Keratinocyte (primary cell): ENCODE results near the gene FBRSL1. TPM values are rescaled to one million over a fixed set of nuclear protein-coding genes. Genes with fewer than 3 reads are reported as not detected.

Source experiments
- DNase-seq: peaks from one replicate; pipeline ENCODE4 v3.0.0-alpha.2; 2011; ENCODE audit warnings: low read depth, missing footprints, low spot score
- FAIRE-seq: peaks from 2 replicates; lab custom pipeline; 2011; peaks lifted over from hg19 to GRCh38; lab: Jason Lieb, UNC
- H2AFZ ChIP-seq: 2 replicates; pipeline ENCODE4 v1.6.0; 2012; ENCODE audit warnings: low read length, control low read depth, inconsistent platforms; ENCODE audit not compliant: control insufficient read depth
- H3K27ac ChIP-seq: 2 replicates; pipeline ENCODE4 v1.5.1; 2011; ENCODE audit warnings: low read length; ENCODE audit not compliant: control insufficient read depth, insufficient read depth
- H3K27me3 ChIP-seq: 3 replicates; pipeline ENCODE4 v1.6.0; 2011; ENCODE audit warnings: low read length; ENCODE audit not compliant: control insufficient read depth, insufficient read depth; ENCODE audit errors: extremely low read depth
- H3K36me3 ChIP-seq, 2 experiments: 2 replicates in 1 of 2; 3 replicates in 1 of 2; pipeline ENCODE4 v1.5.1; 2011; ENCODE audit warnings: low read length in 2 of 2, mild to moderate bottlenecking in 1 of 2; ENCODE audit not compliant: control insufficient read depth in 2 of 2, insufficient read depth in 2 of 2; ENCODE audit errors: extremely low read depth in 1 of 2
- H3K4me1 ChIP-seq: 3 replicates; pipeline ENCODE4 v1.5.1; 2011; ENCODE audit warnings: low read length; ENCODE audit not compliant: control insufficient read depth, insufficient read depth; ENCODE audit errors: extremely low read depth
- H3K4me2 ChIP-seq: 3 replicates; pipeline ENCODE4 v1.6.0; 2011; ENCODE audit warnings: low read depth, low read length; ENCODE audit not compliant: control insufficient read depth, insufficient read depth; ENCODE audit errors: extremely low read depth
- H3K4me3 ChIP-seq, 3 experiments: fragments of 200-600 bp in 1 of 3; sonication (generic) in 1 of 3; 2 replicates in 2 of 3; 3 replicates in 1 of 3; pipeline ENCODE4 v1.5.1; 2011 to 2016; ENCODE audit warnings: low read length in 3 of 3, mild to moderate bottlenecking in 3 of 3, control low read depth in 2 of 3, inconsistent platforms in 1 of 3, low read depth in 1 of 3, mixed read lengths in 1 of 3, mixed run types in 1 of 3, moderate library complexity in 1 of 3; ENCODE audit not compliant: control insufficient read depth in 2 of 3, insufficient read depth in 2 of 3; ENCODE audit errors: extremely low read depth in 1 of 3
- H3K79me2 ChIP-seq: 2 replicates; pipeline ENCODE4 v1.6.0; 2012; ENCODE audit warnings: low read length; ENCODE audit not compliant: control insufficient read depth, insufficient read depth
- H3K9ac ChIP-seq: 3 replicates; pipeline ENCODE4 v1.6.0; 2011; ENCODE audit warnings: low read length; ENCODE audit not compliant: control insufficient read depth, insufficient read depth; ENCODE audit errors: extremely low read depth
- H3K9me1 ChIP-seq: 3 replicates; pipeline ENCODE4 v1.6.0; 2011; ENCODE audit warnings: low read length; ENCODE audit not compliant: control insufficient read depth, insufficient read depth; ENCODE audit errors: extremely low read depth
- H3K9me3 ChIP-seq: 2 replicates; pipeline ENCODE4 v1.5.1; 2012; ENCODE audit warnings: low read depth, low read length; ENCODE audit not compliant: control insufficient read depth
- H4K20me1 ChIP-seq: 3 replicates; pipeline ENCODE4 v1.6.0; 2011; ENCODE audit warnings: low read length; ENCODE audit not compliant: control insufficient read depth, insufficient read depth; ENCODE audit errors: extremely low read depth
- EZH2 ChIP-seq: IDR thresholded peaks from one replicate; pipeline ENCODE4 v1.6.1; 2012; ENCODE audit warnings: inconsistent platforms, mild to moderate bottlenecking, low read length, moderate library complexity
- dilution Hi-C: fragments of 300-500 bp; cut with MboI; formaldehyde crosslinking; loops from one replicate; pipeline ENCODE4 v1.7.0; 2020; ENCODE audit warnings: low sequenced_read_pairs; ENCODE audit not compliant: extremely low pct_ligation_motif_present
- polyA plus RNA-seq, 5 experiments: library from polyadenylated mRNA; depleted of rRNA in 3 of 5; stranded (reverse) in 3 of 5; stranded (forward) in 1 of 5; unstranded in 1 of 5; fragments of >200 nt; gene quantifications; 1 replicate in 1 of 5; 2 replicates in 3 of 5; 3 replicates in 1 of 5; pipeline versions ENCODE4 v1.2.1 to v1.2.3, GENCODE V29; 2011 to 2012; ENCODE audit warnings: missing spikeins in 2 of 5, low read depth in 1 of 5, low replicate concordance in 1 of 5
- TF ChIP-seq, protein P1 (sequence below), 3 experiments: IDR thresholded peaks in 1 of 3; conservative IDR thresholded peaks in 1 of 3; optimal IDR thresholded peaks in 1 of 3; 2 replicates in 2 of 3; 3 replicates in 1 of 3; pipeline versions ENCODE3 to v1.5.1; 2011; ENCODE audit warnings: low read length in 3 of 3, mild to moderate bottlenecking in 3 of 3, moderate library complexity in 2 of 3, control low read depth in 1 of 3, inconsistent platforms in 1 of 3; ENCODE audit not compliant: insufficient read depth in 2 of 3; ENCODE audit errors: extremely low read depth in 1 of 3

FBRSL1 gene
- polyA plus RNA-seq, 1 donor (not counting 4 experiments of a cell fraction or from before 2014, with no cell fraction given): 0.89 TPM

DNA sequence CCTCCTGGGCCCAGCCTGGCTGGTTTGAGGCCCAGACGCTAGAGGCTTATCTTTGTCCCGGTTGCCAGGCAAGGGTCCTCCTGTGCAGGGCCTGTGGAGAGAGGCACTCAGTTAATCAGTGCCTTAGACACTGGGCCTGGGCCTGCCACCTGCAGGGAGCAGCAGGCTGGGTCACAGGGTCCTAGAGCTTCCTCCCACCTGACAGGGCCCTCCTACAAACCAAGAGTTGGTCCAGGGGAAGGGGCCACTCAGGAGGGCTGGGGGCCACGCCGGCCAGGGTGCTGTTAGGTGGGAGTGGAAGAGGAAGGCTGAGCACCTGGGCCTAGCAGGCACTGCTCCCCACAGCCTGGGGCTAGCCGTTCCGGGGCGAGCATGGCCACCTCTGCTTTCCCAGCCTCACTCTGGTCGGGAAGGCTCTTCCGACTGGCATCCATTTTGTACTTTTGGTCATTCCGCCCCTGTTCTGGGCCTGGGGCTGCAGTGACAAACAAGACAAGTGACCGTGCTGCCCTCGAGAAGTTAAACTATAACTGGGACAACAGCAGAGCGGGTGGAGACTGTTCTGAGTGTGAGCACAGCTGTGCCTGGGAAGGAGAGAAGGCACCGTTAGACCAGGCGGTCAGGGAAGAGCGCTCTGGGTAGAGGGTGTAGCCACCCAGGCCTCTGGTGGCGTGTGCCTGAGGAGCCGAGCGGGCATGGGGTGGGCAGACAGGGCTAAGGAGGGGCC is 27.2 kb downstream of the FBRSL1 start:
- H3K4me1 ChIP-seq: peaks cover 13% of the 10 kb centered on the region
- no peak for TF ChIP-seq EZH2
- TF ChIP-seq, protein P1, sequence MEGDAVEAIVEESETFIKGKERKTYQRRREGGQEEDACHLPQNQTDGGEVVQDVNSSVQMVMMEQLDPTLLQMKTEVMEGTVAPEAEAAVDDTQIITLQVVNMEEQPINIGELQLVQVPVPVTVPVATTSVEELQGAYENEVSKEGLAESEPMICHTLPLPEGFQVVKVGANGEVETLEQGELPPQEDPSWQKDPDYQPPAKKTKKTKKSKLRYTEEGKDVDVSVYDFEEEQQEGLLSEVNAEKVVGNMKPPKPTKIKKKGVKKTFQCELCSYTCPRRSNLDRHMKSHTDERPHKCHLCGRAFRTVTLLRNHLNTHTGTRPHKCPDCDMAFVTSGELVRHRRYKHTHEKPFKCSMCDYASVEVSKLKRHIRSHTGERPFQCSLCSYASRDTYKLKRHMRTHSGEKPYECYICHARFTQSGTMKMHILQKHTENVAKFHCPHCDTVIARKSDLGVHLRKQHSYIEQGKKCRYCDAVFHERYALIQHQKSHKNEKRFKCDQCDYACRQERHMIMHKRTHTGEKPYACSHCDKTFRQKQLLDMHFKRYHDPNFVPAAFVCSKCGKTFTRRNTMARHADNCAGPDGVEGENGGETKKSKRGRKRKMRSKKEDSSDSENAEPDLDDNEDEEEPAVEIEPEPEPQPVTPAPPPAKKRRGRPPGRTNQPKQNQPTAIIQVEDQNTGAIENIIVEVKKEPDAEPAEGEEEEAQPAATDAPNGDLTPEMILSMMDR (optimal IDR thresholded peaks at IDR 0.05 in 1 of 3, IDR thresholded peaks at IDR 0.05 in 1 of 3, conservative IDR thresholded peaks at IDR 0.05 in 1 of 3; ENCODE audit: extremely low read depth in 1 of 3, insufficient read depth in 2 of 3, low read length in 3 of 3): no peak
- peaks cover 12% of the 10 kb centered on the region for H4K20me1 ChIP-seq
- FAIRE-seq (no peak), DNase-seq (no peak)
- no peak overlapping the region for H2AFZ ChIP-seq
- H3K27ac ChIP-seq: no peak overlapping the region
- H3K4me2 ChIP-seq: no peak overlapping the region
- peaks cover 8% of the 10 kb centered on the region for H3K9me3 ChIP-seq
- no peaks in the 10 kb centered on the region for H3K9me1 ChIP-seq
- dilution Hi-C loops: no loop called here
- no peak overlapping the region for H3K9ac ChIP-seq
- peaks cover 0 to 6% of the 10 kb centered on the region in 2 experiments for H3K36me3 ChIP-seq
- H3K27me3 ChIP-seq: no peaks in the 10 kb centered on the region
- H3K79me2 ChIP-seq: no peaks in the 10 kb centered on the region
- no peak overlapping the region for H3K4me3 ChIP-seq

DNA sequence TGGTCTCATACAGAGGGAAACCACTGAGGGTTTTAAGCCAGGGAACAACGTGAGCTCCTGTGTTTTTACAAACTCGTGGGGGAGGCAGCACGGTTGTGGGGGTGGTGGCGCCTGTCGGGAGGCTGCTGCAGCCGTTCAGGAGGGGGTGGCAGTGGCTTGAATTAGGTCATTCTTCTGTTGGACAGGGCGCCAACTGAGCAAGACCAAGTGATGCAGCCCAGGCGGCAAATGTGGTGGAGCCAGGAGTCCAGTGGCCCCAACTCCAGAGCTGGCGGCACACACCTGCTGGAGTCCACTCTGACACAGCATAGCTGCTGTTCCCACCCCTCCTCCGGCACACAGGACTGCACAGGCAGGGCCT is 27.8 kb downstream of the FBRSL1 start:
- H3K27me3 ChIP-seq: no peaks in the 10 kb centered on the region
- no peak overlapping the region for H3K27ac ChIP-seq
- H3K4me3 ChIP-seq: no peak overlapping the region
- H3K4me2 ChIP-seq: no peak overlapping the region
- H4K20me1 ChIP-seq: peaks cover 12% of the 10 kb centered on the region
- H3K9me1 ChIP-seq: no peaks in the 10 kb centered on the region
- DNase-seq: no peak
- H3K79me2 ChIP-seq: no peaks in the 10 kb centered on the region
- H3K9me3 ChIP-seq: peaks cover 8% of the 10 kb centered on the region
- peaks cover 12% of the 10 kb centered on the region for H3K4me1 ChIP-seq
- H3K9ac ChIP-seq: no peak overlapping the region
- H2AFZ ChIP-seq: no peak overlapping the region
- FAIRE-seq: no peak
- dilution Hi-C loops: no loop called here
- TF ChIP-seq, protein P1 (optimal IDR thresholded peaks at IDR 0.05 in 1 of 3, IDR thresholded peaks at IDR 0.05 in 1 of 3, conservative IDR thresholded peaks at IDR 0.05 in 1 of 3; ENCODE audit: extremely low read depth in 1 of 3, insufficient read depth in 2 of 3, low read length in 3 of 3): no peak
- no peak for TF ChIP-seq EZH2
- peaks cover 0 to 4% of the 10 kb centered on the region in 2 experiments for H3K36me3 ChIP-seq
